Stimulated activated CD8-positive, alpha-beta memory T cell treated with anti-CD3 and anti-CD28 coated beads, Interleukin-4, amount 100 ng/mL, for 48 hours (primary cell): ENCODE measurements around the gene ADH5.
"Not testable (repeated sequence)": the region's sequence is repeated elsewhere in the genome, so short reads cannot be mapped to it uniquely, and the experiment has no call there.

Experiments used
- DNase-seq: peaks from one replicate; pipeline ENCODE4 v3.0.0-alpha.2; 2020

ADH5 gene

DNA sequence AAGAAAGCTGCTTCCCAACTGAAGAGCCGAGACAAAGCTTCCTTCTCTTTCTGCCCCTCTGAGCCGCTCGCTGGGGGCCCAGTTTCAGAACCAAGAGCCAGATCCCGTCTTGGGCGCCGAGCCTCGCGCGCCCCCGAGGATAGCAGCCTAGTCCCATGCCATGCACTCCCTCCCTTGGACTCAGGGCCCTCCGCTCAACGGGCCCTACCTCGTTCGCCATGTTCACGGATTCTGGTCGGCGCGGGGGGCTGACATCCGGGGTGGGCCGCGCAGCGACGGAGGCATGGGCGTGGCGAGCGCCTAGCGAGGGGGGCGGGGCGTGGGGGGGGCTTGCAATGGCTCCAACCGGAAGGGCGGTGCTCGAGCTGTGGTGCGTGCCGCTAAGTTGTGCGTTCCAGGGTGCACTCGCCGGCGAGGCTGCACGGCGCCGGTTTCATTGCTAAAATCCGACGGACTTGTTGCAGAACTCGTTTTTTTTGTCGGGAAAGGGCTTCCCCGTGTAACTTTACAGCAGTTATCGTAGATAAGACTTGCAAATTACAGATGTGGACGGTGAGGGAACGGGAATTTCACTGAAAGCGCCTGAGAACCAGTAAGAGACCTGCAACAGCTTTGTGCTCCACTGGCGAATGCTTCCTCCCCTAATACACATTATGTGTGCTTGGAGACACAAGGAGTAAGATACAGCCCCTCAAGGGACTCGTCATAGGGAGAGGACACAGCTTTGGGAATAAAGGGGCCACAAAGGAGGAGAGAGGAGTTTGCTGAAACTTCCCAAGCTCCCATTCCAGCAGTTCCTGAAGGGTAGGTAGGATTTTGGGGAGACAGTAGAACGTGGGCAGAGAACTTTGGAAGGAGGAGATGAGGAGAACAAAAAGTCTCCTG is at the start of gene ADH5:
ADH5 (minus strand) TSS at position 308 of the 885 bp plus-strand sequence; CDS start at position 220, 88 bp downstream.
- DNase-seq = peak; percentile 92

DNA sequence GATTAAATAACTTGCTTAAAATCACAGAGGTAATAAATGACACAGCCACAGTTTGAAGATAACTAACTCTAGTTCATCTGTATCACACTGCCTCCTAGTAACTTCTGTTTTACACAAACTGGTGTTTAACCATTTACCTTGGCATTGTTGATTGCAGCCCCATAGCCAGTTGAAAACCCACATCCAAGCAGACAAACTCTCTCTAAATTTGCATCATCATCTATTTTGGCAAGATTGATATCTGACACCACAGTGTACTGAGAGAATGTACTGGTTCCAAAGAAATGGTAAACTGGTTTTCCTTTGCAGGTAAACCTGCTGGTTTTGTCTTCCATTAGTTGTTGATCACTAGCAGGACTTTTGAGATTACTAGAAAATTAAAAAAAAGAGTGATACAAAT is 47.7 kb upstream of the ADH5 start:
- DNase-seq = no peak

DNA sequence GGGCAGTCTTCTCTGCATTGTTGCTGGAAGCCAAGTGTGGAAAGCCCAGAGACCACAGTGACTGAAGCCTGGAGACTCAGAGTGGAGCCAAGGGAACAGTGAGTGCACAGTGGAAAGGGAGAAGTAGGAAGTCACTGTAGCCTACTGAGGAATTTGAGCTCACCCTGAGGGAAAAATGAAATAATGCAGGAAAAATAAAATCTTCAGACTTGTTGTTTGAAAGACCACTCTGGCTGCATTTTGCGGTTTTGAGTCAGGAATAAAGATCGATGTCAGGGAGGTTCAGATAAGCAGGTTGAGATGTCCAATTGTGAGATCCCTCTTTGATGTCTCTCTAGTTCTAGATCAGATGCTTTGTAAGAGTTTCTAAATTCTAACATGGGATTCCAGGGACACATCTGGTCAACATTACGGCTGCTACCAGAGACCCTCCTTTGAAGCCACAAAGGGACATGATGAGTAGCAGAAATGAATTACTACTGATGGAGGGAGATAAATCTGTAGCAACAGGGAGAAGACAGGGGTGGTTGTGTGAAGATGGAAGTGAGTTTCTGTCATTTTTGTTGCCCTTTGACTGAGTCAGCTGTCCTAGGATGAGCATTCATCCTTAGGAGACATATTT is 47.1 kb upstream of the ADH5 start:
- no peak for DNase-seq

DNA sequence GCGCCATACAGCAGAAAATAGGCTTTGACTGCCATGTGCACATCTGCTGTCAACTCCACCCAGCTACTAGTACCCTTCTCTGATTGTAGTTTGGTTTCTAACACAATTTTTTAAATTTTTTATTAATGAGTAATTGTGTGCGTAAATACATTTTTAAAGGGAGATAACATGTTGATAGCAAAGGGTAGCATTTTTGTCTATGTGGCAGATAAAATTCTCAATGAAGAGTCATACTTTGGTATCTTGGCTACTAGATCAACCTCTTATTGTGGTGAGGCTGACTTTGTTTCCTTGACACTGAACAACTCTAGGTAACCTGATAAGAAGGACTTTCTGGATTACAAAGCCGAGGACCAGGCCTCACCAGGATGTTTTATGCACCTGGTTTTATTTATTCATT is 46.0 kb upstream of the ADH5 start:
- no peak for DNase-seq

DNA sequence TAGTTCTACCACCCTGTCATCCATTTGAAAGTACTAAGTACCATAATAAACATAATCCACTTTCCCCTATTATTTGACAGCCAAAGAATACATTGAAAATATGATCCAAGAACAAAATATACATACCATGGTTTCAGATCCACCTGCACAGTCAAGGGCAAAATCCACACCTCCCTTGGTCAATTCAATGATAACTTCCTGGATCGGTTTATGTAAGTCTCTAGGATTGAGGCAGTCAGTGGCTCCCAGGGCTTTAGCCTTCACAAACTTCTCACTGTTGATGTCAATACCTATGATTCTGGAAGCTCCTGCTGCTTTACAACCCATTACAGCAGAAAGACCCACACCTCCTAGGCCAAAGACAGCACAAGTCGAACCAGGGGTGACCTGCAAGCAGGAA is 42.8 kb upstream of the ADH5 start:
- DNase-seq = no peak

DNA sequence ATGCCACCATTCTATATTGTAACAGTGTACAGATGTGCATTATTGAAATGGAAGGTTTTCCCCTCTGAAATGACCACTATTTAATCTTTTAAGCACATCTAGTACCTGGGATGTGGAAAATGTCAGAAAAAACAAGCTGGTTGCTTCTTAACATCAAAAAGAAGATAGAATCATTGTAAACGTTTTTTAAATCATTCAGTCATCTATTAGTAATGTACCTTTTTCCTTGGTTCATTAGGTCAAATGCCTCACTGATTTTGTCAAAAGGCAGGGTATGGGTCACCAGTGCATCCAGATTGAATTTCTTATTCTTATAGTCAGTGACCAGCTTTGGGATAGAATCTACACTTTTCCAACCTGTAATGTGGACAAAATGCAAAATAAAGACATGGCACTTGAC is 37.8 kb upstream of the ADH5 start:
- DNase-seq = no peak

DNA sequence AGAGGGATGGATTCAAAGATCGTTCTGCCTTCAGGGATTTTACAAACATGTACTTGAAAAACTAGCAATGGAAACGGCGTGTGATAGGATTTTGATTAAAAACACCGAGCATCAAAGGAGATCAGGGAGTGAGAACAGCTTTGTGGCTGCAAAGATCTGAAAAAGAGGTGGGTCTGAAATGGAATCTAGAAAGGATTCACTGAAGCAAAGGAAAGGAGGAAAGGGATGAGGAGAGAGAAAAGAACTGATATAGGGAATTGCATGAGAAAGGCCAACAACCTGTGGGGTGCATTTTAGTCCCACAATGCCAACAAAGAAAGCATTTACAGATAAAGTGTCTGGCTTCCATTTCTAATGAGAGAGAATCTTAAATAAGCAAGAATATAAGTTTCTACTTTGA is 32.4 kb upstream of the ADH5 start:
- DNase-seq = no peak

DNA sequence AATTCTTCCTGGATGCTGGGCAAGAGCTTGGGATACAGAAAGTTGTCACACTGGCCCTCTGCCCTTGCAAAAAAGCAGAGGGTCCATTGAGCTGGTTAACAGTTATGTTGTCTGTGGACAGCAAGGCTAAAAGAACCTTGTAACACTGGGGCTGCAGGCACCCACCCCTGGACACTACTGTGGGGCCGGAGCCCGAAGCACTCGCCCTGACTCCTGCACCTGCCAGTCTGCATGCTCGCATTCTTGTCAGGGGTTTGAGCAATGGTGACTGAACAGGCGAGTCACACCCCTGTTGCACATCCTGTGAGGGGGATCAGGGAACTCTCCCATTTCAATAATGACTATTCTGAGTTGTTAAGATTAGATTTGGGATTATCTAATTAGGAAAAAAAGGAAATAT is 31.9 kb upstream of the ADH5 start:
- DNase-seq = no peak

DNA sequence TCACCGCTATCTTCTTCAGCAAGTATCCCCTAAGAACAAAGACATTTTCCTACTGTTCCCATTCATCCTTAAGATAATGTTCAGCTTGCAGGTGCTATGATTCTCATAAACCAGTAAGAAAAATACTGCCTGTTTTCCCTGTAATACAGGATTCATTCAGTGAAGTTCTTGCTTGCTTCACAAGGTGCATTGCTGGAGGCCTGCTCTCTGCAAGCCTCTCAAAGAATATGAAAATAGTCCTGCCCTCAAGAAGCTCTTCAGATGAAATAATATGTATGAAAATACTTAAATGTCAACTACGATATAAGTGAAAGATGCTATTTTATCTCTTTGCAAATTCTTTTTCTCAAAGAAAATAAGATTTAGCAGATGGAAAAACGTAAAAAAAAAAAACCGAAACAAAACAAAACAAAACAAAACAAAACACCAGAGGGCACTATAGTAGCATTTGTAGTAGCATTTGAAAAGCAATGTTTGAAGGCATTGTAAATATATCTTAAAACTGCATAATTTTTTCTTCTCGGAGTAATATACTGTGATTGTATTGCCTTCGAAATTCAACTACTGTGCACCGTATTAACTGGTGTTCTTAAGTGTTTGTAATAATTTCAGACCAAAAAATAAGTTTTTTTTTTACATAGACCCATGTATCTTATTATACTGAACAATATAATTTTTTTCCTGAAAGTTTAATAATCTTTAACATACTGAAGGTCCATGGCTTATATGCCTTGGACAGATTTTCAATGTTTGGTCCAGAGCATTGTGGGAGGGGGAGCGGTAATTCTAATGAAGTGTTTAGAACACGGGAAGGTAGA is 29.5 kb upstream of the ADH5 start:
- no peak for DNase-seq

DNA sequence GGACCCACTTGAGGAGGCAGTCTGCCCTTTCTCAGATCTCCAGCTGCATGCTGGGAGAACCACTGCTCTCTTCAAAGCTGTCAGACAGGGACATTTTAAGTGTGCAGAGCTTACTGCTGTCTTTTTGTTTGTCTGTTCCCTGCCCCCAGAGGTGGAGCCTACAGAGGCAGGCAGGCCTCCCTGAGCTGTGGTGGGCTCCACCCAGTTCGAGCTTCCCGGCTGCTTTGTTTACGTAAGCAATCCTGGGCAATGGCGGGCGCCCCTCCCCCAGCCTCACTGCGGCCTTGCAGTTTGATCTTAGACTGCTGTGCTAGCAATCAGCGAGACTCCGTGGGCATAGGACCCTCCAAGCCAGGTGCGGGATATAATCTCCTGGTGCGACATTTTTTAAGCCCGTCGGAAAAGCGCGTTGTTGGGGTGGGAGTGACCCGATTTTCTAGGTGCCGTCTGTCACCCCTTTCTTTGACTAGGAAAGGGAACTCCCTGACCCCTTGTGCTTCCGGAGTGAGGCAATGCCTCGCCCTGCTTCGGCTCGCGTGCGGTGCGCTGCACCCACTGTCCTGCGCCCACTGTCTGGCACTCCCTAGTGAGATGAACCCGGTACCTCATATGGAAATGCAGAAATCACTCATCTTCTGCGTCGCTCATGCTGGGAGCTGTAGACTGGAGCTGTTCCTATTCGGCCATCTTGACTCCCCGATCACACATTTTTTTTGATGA is 28.7 kb upstream of the ADH5 start:
- not testable (repeated sequence) for DNase-seq

DNA sequence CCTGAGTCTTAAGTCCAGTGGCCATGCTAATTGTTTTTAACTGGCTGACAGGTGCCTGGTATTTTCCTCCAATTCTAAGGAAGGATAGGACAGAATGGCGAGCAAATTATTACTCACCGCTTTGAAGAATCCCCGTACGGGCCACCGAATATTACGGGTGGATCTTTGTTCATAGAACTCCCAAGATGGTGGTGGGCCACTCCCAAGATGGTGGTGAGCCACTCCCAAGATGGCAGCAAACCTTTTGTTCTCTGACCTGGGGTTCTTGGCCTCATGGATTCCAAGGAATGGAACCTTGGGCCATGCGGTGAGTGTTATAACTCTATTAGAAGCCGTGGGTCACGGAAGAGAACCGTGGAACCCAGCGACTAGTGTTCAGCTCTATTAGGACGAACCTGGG is 20.7 kb upstream of the ADH5 start:
- DNase-seq = not testable (repeated sequence)

DNA sequence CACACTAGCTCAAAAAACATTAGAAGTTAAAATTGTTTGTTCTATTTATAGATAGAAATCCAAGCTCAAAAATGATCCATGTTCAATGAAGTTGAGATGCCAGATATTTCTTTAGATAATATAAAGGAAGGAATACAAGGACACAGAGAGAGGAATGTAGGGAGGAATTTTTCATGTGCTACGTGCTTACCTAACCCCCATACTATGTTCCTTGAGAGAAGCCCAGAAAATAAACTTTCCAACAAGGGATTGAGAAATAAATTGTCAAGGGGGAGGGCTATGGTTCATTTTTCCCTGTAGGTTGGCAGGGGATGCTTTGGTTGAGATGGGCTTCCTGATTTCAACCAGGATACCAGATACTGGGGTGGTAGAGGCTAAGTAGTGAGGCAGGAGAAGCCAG is 15.6 kb upstream of the ADH5 start:
- DNase-seq = no peak

DNA sequence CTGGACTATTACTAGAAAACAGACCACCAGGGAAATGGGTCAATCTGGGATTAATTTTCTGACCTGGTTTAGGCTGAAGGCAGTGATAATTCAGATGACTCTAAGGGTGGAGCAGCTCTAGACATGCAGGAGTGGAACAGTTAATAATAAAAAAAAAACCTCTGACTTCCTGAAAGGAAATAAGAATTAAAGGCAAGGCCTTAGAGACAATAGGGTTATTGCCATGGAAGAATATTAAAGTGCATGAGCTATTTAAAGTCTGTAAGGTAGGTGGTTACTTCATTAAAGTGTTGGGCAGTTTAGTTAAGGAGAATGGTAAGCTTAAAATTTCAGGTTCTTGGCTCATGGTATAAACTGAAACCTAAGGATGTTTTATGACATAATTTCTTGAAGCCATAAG is 14.6 kb upstream of the ADH5 start:
- no peak for DNase-seq

DNA sequence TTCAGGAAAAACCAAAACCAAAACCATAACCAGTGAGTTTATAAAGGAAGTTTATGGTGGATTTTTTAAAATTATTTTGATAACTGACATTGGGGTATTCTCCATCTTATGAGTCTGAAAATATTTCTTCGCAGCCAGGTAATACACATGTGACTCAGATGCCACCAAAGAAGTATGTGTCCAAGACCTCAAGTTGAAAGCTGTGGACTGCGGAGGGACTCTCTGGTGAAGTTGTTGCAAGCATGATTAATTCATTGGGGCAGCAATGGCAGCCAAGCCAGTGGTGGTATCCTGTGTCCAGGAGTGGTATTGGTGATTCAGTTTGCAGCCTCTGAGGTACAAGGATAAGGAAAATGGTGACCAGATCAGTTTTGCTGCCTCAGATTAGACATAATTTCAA is 14.0 kb upstream of the ADH5 start:
- DNase-seq = no peak

DNA sequence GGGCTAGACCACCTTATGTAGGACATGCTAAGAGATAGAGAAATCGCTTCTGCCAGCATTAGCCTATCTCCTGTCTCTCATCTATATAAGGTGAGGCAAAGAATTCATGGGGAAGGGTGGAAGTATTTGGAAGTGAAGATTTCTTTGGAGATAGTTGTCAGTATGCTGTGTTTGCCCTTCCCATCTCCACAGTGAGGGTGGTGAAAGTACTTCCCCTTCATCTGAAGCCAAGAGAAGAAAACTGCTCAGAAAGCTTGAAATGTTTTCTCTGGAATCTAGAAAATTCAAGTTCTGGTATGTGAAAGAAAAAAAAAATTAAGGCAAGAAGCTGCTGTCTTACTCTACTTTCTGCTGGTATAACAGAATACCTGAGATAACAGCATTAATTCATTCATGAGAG is 12.3 kb upstream of the ADH5 start:
- no peak for DNase-seq

DNA sequence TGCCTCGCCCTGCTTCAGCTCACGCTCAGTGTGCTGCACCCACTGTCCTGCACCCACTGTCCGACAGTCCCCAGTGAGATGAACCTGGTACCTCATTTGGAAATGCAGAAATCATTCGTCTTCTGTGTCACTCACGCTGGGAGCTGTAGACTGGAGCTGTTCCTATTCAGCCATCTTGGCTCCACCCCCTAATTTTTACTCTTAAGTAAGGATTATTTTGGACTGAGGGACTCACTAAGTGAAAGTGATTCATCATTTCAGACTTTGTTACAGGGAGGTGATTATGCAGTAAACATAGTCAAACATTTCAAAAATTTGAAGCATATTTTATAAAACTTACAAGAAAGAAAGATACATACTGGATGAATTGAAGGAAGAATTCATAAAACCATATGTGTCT is 11.2 kb upstream of the ADH5 start:
- not testable (repeated sequence) for DNase-seq

DNA sequence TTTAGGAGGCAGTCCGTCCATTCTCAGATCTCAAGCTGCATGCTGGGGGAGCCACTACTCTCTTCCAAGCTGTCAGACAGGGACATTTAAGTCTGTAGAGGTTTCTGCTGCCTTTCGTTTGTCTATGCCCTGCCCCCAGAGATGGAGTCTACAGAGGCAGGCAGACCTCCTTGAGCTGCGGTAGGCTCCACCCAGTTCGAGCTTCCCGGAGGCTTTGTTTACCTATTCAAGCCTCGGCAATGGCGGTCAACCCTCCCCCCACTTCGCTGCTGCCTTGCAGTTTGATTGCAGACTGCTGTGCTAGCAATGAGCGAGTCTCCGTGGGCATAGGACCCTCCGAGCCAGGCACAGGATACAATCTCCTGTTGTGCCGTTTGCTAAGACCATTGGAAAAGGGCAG is 10.7 kb upstream of the ADH5 start:
- DNase-seq = no peak

DNA sequence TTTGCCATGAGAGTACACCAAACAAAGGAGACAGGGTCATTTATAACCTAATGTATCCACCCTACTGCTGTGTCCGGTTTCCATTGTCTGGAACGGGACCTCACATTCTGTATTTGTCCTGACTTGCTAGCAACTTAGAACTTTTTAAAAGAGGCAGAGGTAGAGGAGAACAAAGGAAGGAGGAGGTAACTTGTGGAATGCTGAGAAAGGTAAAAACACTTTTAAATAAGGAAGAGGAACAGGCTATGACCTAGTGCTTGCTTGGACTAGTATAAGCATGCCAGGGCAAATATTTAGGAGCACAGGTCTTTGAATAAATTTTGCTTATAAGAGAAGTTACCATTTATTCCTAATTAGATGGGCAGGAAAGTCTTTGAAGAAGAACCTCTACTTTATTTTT is 3.3 kb upstream of the ADH5 start:
- not testable (repeated sequence) for DNase-seq

DNA sequence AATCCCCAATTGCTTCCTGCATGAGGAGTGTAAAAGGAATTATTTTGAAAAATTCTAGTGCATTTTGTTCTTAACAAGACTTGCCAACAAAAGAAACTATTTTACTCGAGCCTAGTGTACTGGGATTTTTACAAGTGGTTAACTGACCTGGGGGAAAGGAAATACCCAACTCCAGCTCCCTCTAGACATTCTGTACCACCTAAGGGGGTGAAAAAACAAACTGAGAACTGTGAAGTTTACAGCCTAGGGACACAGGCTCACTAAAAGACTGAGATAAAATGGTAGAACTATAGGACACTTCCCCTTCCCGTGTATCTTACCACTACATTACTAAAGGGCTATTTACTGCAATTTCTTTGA is 2.6 kb upstream of the ADH5 start:
- DNase-seq = no peak

DNA sequence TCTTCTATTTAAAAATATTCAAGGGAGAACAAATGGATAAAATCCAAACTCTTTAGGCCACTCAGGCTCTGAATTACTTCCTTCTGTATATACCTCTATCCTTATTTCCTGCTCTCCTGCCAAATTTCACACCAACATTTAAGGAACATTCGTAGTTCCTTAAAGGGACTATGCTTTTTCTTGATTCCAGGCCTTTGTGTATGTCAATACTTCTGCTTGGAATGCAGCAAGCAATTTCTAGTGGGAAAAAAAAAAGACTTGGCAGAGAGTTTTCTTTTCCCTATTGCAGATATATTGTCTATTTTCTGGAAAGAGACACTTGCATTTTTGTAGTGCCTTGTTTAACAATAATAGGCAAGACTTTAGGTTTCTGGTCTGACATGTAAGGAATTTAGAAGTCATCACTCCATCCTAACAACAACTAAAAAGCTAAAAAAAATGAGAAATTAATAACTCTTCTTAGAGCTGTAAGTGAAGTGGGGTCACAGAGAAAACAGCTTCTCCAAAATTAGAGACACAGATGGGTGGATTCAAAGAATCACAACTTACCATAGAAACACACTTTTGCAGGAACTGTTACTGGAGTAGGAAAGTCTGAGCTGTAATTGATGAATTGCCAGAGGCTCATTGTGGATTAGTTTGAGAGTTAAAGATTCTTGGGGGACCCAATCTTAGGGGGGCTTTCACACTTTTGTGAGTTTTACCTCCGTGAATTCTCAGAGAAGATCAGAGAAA is 2.1 kb upstream of the ADH5 start:
- DNase-seq = no peak

DNA sequence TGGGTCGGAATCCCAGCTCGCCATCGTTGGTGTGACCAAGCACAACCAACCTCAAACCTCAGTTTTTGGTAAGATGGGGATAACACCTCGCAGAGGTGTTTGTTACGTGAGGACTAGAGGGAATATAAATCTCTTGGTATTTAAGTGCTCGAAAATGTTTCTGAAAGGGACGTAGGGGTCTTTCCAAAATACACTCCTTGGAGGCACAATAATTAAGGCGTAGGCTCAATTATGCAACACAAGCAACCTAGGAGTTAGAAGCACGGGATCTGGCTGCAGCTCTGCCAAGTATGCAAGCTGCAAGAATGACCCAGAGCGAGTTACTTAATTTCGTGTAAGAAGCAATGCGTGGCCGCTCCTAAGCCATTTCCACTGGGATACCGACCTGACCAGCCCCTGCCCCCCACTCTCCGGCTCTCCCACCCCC is 552 bp downstream of the ADH5 start:
- DNase-seq = peak; percentile 37

DNA sequence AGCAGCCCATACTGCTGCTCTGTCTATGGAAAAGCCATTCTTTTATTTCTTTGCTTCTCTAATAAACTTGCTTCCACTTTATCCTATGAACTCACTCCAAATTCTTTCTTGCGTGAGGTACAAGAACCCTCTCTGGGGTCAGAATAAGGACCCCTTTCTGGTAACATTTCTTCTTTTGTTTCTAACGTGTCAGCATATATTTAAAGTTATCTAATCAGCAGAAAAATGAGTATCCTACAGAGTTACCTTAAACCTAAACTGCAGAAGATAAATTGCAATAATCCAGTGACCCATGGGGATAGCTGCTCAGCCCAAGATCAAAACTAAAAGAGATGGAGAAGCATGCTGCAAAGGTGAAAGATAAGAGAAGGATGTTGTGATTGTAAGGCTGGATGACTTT is 4.0 kb downstream of the ADH5 start:
- DNase-seq = no peak
